Kidney epithelial cell (primary cell): ENCODE results near the gene ITGAX. TPM values are rescaled to one million over a fixed set of nuclear protein-coding genes. Genes with fewer than 3 reads are reported as not detected.

Experiments
- DNase-seq: peaks from one replicate; pipeline ENCODE4 v3.0.0-alpha.2; 2010; ENCODE audit warnings: low read depth
- H3K27me3 ChIP-seq: 2 replicates; pipeline ENCODE4 v1.6.0; 2011; ENCODE audit warnings: low read length; ENCODE audit not compliant: control insufficient read depth, insufficient read depth
- H3K36me3 ChIP-seq: 2 replicates; pipeline ENCODE4 v1.5.1; 2011; ENCODE audit warnings: low read length; ENCODE audit not compliant: control insufficient read depth, insufficient read depth
- H3K4me3 ChIP-seq: 2 replicates; pipeline ENCODE4 v1.5.1; 2011; ENCODE audit warnings: low read depth, mild to moderate bottlenecking, control low read depth, low read length
- total RNA-seq: library from RNA; depleted of rRNA; stranded (reverse); fragments of >200 nt; gene quantifications from 2 replicates; pipeline ENCODE4 v1.2.3, GENCODE V29; 2015
- TF ChIP-seq, protein P1 (sequence below): IDR thresholded peaks from 2 replicates; pipeline ENCODE4 v1.5.1; 2011; ENCODE audit warnings: mild to moderate bottlenecking, moderate library complexity, low read length, control low read depth, inconsistent platforms; ENCODE audit not compliant: insufficient read depth, poor library complexity, severe bottlenecking

Gene ITGAX
- total RNA-seq, 1 donor from 2014 or later: 0.04 TPM

- Histone ChIP-seq H3K27me3 (peaks cover 32% of the 10 kb centered on the region), H3K4me3 (no peak overlapping the region), H3K36me3 (no peaks in the 10 kb centered on the region)
- DNase-seq: no peak
- TF ChIP-seq, protein P1, sequence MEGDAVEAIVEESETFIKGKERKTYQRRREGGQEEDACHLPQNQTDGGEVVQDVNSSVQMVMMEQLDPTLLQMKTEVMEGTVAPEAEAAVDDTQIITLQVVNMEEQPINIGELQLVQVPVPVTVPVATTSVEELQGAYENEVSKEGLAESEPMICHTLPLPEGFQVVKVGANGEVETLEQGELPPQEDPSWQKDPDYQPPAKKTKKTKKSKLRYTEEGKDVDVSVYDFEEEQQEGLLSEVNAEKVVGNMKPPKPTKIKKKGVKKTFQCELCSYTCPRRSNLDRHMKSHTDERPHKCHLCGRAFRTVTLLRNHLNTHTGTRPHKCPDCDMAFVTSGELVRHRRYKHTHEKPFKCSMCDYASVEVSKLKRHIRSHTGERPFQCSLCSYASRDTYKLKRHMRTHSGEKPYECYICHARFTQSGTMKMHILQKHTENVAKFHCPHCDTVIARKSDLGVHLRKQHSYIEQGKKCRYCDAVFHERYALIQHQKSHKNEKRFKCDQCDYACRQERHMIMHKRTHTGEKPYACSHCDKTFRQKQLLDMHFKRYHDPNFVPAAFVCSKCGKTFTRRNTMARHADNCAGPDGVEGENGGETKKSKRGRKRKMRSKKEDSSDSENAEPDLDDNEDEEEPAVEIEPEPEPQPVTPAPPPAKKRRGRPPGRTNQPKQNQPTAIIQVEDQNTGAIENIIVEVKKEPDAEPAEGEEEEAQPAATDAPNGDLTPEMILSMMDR: no peak
These were observed 27.2 kb upstream of the ITGAX start for GRCh38 chr16:31327646-31328225.

GRCh38 chr16:31328322-31329052 lies 26.5 kb upstream of the ITGAX start:
- Histone ChIP-seq H3K4me3 (no peak overlapping the region), H3K27me3 (peaks cover 34% of the 10 kb centered on the region), H3K36me3 (no peaks in the 10 kb centered on the region)
- TF ChIP-seq, protein P1: no peak
- DNase-seq: no peak

GRCh38 chr16:31329671-31330552 lies 25.1 kb upstream of the ITGAX start:
- TF ChIP-seq, protein P1: no peak
- no peaks in the 10 kb centered on the region for H3K36me3 ChIP-seq
- DNase-seq: no peak
- no peak overlapping the region for H3K4me3 ChIP-seq
- H3K27me3 ChIP-seq: peaks cover 34% of the 10 kb centered on the region

GRCh38 chr16:31330553-31330890 lies 24.5 kb upstream of the ITGAX start:
- Histone ChIP-seq H3K27me3 (peaks cover 34% of the 10 kb centered on the region), H3K36me3 (no peaks in the 10 kb centered on the region), H3K4me3 (no peak overlapping the region)
- DNase-seq: no peak
- TF ChIP-seq, protein P1: no peak

- no peak for DNase-seq
- H3K4me3 ChIP-seq: no peak overlapping the region
- peaks cover 34% of the 10 kb centered on the region for H3K27me3 ChIP-seq
- H3K36me3 ChIP-seq: no peaks in the 10 kb centered on the region
- TF ChIP-seq, protein P1: no peak
These were observed 23.7 kb upstream of the ITGAX start for GRCh38 chr16:31331141-31331764.
